ENCODE data around the gene TEAD1. TPM values are rescaled to one million over a fixed set of nuclear protein-coding genes. Genes with fewer than 3 reads are reported as not detected.

TEAD1 gene
- total RNA-seq, 1 donor from 2014 or later: 158 TPM

DNA sequence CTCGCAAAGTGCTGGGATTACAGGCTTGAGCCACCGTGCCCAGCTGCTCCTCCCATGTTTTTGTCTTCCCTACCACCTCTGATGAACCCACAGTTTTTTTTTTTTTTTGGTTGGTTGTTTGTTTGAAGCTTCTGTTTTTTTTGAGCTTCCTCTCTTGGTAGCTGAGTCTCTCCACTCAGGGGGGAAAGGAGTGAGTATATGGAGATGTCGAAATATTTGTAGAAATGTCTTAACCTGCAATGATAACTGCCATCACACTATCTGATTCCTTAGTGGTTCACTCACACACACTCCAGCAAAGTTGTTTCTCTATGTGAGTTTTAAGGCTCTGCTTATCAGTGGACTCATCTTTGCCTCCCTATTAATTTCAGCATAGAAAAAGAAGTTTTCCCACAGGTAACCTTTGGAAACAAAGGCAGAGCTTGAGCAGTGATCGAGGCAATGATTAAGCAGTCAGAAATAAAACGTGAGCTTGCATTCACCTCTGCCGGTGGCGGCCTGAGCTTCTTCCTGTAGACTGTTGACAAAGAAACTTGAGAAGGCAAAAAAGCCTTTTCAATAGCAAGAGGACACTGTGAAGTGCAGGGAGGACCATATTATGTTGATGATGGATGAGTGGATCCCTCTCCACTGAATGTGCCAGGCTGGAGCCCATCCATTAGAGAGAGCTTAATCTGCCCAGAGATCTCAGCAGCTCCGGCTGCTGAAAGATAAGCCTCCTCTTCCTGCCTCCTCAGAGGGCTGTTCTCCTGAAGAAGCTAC is 305.9 kb downstream of the TEAD1 start:
- no peak for DNase-seq (ENCODE audit: low spot score)

DNA sequence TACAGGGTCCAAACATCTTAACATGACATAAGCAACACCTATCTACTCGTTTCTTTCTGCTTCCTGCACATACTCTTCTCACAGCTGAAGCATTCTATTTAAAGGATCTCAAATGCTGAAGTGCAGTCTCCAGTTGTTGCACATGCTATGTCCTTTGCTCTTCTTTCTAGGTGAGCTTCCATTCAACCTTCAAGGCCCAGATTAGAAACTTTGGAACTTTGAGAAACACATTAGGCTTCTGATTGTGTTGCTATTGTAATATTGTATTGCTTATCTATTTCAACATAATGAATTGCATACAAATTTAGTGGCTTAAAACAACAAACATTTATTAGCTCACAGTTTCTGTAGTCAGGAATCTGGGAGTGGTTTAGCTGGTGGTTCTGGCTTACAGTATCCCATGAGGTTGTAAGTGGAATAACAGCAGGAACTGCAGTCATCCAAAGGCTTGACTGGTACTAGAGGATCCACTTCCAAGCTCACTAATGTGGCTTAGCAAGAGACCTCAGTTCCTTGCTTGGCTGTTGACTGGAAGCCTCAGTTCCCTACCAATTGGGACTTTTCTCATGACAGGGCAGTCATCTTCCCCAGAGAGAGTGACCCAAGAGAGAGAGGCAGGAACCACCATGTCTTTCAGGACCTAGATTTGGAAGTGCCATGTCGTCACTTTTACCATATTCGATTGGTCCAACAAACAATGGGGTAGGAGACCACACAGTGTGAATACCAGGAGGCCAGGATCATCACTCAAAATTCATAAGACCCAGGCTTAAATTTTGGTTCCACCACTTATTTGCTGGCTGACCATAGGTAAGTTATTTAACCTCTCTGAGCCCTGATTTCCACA is 307.7 kb downstream of the TEAD1 start:
- DNase-seq (ENCODE audit: low spot score): no peak

DNA sequence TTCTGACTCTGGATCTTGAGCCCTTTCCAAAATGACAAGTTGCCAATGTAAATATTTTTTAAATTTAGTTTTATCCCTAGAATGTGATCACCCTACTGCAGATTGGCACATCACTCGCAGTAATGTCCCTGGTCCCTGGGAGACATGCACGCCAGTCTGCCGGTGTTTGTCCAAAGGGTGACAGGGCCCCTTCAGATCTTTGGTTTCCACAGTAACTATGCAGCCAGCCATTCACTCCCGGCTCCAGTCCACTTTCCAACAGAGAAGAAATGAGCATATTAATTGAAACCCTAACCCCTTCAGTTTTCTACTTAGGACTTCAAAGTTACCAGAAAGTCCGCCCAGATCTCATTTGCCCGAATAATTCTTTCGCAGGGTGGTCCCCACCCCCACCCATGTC is 309.1 kb downstream of the TEAD1 start:
- DNase-seq (ENCODE audit: low spot score): no peak

DNA sequence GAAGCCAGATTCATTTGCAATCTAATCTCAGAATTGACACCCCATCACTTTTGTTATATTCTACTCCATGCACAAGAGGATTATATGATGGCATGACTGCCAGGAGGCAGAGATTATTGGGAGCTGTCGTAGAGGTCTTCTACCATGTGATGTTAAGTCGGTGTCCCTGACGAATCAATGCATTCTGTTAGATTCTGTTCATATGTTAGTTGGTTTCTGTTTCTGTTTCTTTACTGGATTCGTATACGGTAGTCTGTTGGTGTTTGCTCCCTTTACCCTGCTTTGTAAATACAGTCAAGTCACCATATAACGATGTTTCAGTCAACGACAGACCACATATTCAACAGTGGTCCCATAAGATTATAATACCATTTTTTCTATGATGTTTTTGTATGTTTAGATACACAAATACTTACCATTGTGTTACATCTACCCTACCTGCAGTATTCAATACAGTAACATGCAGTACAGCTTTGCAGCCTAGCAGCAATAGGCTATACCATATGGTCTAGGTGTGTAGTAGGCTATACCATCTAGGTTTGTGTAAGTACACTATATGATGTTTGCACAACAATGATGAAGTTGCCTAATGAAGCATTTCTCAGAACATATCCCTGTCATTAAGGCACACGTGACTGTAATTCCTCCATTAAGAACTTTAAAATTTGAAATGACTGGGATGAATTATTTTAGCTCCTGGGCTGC is 312.1 kb downstream of the TEAD1 start:
- no peak for DNase-seq (ENCODE audit: low spot score)

DNA sequence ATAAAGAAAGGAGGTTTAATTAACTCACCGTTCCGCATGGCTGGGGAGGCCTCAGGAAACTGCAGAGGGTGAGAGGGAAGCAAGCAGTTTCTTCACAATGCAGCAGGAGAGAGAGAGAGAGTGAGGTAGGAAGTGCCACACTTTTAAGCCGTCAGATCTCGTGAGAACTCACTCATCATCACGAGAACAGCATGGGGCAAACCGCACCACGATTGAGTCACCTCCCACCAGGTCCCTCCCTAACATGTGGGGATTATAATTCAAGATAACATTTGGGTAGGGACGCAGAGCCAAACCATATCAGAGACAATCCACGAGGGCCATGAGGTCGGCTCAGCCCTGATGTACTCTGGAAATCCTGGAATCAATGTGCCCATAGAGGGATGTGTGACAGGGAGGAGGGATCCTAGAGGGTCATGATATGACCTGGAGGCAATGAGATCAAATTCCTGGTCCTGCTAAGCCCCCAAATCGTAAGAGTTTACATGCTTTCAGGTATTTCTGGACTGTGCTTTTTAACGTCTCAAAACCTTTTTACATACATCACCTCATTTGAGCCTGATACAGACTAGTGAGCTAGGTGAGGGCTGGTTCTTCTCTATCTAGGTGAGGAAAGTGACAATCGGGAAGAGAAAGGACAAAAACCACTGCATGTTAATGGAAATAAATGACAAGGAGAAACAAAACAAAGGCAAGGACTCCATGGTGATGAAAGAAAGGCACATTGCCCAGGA is 315.4 kb downstream of the TEAD1 start:
- no peak for DNase-seq (ENCODE audit: low spot score)

DNA sequence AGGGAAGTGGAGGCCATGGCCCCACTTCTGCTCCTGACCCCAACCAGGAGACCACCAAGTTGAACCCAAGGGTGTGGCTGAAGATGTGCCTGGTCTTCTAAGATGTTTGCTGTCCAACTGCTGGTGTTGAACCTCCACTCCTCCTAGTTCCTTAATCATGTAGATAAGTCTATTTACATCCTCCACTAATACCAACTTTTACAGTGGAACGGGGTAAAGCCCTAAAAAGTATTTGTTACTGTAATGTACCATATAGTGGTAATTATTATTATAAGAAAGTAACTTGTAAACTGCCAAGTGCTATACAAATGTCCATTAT is 315.9 kb downstream of the TEAD1 start:
- no peak for DNase-seq (ENCODE audit: low spot score)

DNA sequence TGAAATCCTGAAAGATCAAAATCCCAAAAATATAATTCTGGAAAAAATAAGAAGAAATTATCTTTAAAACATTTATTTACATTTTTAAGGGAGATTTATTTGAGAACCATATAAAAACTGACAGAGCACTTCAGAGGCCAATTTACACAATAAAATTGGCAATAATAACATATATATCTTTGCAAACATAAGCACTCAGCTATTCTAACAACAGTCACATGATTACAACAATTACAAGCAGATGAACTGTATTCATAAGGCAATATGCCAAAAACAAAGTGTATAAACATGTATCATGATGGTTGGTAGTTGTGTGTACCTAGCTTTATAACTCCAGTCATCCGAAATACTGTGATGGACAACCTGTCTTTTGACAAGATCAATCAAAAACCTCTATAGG is 317.2 kb downstream of the TEAD1 start:
- DNase-seq (ENCODE audit: low spot score): no peak

DNA sequence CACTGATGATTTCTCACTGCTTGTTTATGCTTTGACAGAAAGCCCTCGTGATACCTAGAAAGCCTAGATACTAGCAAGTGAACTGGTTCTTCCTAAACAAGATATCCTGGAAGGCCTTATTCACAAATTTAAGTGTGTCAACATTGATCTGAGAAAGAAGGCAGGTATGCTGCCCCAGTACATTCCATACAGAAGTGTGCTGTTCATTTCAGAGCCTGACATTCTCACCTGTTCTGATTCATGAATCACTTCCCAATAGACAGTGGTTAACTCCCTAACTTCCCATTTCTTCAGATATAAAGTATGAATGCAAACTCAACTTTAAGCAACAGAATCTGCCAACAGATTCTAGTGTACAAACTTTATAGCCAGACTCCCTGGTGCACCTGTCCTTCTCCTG is 319.4 kb downstream of the TEAD1 start:
- no peak for DNase-seq (ENCODE audit: low spot score)

Measured in umbilical cord (tissue), 2 donors.